Thyroid gland (tissue), 4 donors: ENCODE measurements around the gene PRKCD.

Experiments
- CTCF ChIP-seq, 6 experiments: fragments of 200-600 bp in 3 of 6; fragments of 450-650 bp in 3 of 6; sonication (generic) in 3 of 6; IDR thresholded peaks; one replicate each; pipeline ENCODE4 v1.5.1; 2016 to 2019; ENCODE audit warnings: antibody characterized with exemption in 6 of 6, mild to moderate bottlenecking in 2 of 6, inconsistent platforms in 1 of 6, moderate library complexity in 1 of 6
- POLR2A ChIP-seq, 2 donors: fragments of 450-650 bp; IDR thresholded peaks; one replicate each; pipeline ENCODE4 v1.6.1; 2017; ENCODE audit warnings: antibody characterized with exemption in 2 of 2, mild to moderate bottlenecking in 2 of 2, moderate library complexity in 1 of 2

- TF ChIP-seq CTCF (IDR thresholded peaks at IDR 0.05) (no peak), POLR2A (IDR thresholded peaks at IDR 0.05) (no peak)
Measured at GRCh38 chr3:53192608-53193007, 31.6 kb downstream of the PRKCD start.
